Stimulated activated CD4-positive, alpha-beta T cell treated with anti-CD3 and anti-CD28 coated beads, Interleukin-2, amount 100 ng/mL, for 48 hours (primary cell): Measurements from ENCODE around the gene GIMAP1.

Source experiments
- DNase-seq, 2 donors: peaks; one replicate each; pipeline ENCODE4 v3.0.0-alpha.2; 2020

The GIMAP1 gene

GRCh38 chr7:150722431-150722931 is 6.1 kb downstream of the GIMAP1 start:
- DNase-seq: no peak

DNA sequence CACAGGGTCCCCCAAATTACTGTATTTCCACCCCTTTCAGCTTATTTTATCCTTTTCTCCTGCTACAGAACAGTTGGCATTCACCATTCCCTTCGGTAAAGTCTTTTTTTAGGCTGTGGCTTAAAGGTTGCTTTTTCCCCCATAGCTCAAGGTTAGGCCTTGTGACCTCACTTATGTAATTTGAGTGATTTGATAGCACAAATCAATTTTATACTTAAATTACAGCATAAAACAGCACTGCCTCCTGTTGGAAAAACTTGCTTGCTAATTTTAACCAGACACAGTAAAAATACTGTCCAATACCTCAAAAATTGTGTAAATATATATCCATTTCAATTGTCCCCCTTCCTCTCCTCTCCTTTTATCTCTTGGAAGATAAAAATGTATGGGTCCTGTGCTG is 7.1 kb downstream of the GIMAP1 start:
- no peak for DNase-seq

DNA sequence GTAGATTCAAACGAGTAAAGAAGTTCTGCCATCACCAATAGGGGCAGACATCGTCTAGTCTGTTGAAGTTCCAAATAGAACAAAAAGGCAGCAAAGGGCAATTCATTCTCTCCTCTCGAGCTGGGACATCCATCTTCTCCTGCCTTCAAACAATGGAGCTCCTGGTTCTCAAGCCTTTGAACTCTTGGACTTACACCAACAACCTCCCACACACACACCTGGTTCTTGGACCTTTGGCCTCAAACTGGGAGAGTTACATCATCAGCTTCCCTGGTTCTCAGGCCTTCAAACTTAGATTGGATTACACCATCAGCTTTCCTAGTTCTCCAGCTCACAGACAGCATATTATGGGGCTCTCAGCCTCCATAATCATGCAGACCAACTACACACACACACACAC is 11.0 kb downstream of the GIMAP1 start:
- DNase-seq: no peak

DNA sequence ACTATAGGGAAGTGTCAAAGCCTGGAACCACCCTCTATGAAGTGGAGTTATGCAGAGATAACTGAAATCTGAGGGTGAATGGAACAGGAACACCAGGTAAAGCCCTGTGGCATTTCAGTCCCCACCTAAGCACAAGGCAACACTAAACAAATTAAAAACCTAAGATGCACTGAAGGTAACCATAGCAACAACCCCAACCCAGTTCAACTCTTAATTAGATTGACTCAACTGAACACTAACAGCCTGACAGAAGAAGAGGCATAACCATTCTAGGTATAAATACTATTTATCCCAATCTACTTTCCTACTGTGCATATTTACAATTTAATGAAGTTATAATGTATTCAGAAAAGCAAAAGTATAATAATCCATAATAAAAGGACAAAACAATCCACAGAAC is 11.6 kb downstream of the GIMAP1 start:
- no peak for DNase-seq

DNA sequence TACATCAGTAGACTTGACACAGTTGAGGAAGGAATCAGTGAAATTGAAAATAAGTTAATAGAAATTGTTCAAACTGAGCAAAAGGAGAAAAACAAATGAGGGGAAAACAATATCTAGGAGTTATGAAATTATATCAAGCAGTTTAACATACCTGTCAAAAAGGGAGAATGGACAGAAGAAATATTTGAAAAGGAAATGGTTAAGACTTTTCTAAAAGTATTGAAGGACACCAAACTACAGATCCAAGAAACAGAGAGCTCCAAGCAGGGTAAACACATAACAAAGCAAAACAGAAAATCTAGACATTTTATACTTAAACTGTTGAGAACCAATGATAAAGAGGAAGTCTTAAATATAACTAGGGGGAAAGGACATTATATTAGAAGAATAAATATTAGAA is 12.2 kb downstream of the GIMAP1 start:
- no peak for DNase-seq

DNA sequence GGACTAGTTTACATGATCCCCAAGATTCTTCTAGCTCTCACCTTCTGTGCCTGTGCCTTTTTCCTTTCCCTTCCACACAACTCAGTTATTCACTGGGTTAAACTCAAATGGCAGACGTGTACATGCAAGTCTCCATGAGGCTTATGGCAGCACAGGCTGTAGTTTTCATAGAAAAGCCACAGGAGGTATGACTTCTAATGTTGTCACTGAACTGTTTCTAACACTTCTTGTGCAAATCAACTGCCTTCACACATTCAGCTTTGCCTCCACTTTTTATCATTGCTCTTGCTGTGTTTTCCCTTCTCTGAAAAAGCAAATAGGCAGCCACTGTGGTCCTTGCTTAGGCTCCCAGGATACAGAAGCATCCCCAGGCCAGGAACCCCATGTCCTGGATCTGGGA is 15.5 kb downstream of the GIMAP1 start:
- no peak for DNase-seq

- DNase-seq: no peak
These were observed 16.5 kb downstream of the GIMAP1 start for GRCh38 chr7:150732786-150733481.

- DNase-seq: no peak
These were observed 17.2 kb downstream of the GIMAP1 start for GRCh38 chr7:150733482-150734095.

DNA sequence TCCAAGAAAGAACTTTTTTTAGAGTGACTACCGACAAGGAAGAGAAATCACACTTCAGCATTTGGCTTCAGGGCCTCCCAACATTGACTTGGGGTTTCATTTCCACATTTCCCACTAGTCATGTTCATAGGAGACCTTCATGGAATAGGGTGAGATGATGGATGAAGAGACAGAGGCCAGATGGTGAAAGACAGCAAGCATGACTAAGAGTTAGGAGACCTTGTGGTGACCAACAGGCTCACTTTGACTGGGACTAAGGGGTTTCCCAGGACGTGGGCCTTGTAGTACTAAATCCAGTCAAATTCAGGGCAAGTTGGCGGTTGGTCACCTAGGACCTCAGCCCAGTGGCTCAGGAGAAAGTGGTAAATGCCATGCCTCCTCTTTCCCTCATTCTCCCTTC is 17.8 kb downstream of the GIMAP1 start:
- DNase-seq: no peak

- DNase-seq: no peak
These were observed 19.4 kb downstream of the GIMAP1 start for GRCh38 chr7:150735596-150736358.

DNA sequence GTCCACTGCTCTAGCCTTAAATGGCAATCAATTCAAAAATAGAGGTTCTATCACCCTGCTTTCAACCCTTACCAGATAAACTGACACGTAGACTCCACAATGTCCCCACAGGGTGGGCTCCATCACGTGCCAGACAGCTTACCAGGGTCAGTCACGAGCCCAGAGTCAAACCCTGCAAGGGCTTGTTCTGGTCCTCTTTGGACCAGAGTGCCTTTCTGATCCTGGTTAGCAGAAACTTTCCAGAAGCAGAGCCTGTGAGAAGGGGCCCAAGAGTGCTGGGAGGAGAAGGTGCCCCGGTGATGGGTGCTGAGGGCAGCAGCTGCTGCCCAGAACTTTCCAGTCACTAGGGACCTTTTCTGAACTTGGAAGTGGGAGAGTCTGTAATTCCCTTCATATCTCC is 20.5 kb downstream of the GIMAP1 start:
- DNase-seq: no peak

DNA sequence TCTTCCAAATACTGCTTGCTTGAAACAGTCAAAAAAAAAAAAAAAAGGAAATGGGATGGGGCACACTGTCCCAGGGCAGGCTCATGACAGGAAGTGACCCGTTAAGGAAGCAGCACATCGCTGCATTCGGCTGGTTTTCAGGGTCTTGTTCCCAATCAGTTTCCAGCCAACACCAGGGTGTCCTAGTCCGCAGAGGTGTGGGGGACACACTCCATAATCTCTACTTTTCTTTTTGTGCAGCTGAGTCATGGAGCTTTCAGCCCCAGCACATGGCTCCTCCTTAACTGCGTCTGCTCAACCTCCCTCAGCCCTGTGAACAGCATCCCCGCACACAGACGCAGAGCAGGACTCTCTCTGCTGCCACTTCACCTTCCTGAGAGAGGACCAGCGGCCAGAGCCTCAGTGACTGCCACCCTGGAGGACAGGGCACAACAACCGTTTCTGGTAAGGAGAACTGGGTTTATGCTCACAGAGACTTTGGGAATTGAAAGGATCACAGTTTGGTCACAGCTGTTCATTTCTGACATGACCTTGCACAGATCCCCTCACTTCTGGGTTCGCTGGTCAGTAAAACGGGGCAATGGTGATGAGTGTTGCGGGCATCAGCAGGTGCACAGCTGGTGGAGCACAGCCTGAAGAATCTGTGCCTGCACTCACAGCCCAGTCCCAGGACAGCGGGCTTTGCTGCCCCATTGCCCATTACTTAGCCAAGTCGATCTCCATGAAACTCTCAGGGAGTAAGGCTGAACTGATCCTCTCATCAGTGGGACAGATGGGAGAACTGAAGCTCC is 21.0 kb downstream of the GIMAP1 start, which contains the start of gene GIMAP5:
TSS of gene GIMAP5 (plus strand) at position 154 of the 791 bp plus-strand sequence. CDS start 3,467 bp downstream, outside the sequence.
- DNase-seq: no peak

- no peak for DNase-seq
These were observed 21.7 kb downstream of the GIMAP1 start for GRCh38 chr7:150738092-150738491.

DNA sequence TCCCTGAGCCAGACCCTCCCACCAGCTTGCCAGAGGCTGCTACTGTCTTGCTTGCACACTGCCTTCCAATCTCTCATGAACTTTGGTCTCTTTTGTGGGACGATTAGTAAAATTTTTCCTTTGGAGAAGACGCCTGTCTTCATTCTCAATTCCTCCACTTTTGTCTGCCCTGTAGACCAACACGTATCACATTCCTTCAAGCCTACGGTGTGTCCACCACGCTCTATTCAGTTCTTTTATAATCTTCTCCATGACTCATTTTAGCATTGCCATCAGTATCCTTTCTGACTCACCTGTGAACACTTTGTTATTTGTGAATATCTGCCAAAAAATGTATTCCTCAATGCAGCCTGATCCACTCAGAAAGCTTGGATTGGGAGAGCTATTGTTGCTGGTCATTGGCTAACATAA is 22.2 kb downstream of the GIMAP1 start:
- DNase-seq: no peak

DNA sequence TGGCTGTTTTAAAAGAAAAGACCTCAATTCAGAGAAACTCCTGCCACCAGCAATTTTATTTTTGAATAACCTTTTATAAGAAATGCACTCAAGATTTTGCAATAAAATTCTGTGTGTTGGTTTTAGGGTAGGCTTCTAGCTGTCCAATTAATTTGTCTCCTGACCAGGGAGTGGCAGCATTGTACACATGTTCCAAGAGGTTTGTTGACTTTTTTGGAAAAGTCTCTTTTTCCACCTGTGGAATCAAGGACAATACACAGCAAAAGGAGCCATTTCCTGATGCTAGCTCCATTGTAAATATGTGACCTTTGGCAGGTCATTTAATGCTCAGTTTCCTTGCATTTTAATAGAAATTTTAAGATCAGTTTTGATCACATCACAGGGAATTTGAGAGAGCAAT is 22.6 kb downstream of the GIMAP1 start:
- no peak for DNase-seq

- no peak for DNase-seq
These were observed 23.6 kb downstream of the GIMAP1 start for GRCh38 chr7:150740053-150740452.

DNA sequence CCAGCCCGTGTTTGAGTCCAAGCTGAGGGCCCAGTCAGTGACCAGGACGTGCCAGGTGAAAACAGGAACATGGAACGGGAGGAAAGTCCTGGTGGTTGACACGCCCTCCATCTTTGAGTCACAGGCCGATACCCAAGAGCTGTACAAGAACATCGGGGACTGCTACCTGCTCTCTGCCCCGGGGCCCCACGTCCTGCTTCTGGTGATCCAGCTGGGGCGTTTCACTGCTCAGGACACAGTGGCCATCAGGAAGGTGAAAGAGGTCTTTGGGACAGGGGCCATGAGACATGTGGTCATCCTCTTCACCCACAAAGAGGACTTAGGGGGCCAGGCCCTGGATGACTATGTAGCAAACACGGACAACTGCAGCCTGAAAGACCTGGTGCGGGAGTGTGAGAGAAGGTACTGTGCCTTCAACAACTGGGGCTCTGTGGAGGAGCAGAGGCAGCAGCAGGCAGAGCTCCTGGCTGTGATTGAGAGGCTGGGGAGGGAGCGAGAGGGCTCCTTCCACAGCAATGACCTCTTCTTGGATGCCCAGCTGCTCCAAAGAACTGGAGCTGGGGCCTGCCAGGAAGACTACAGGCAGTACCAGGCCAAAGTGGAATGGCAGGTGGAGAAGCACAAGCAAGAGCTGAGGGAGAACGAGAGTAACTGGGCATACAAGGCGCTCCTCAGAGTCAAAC is 26.0 kb downstream of the GIMAP1 start:
- DNase-seq: no peak

DNA sequence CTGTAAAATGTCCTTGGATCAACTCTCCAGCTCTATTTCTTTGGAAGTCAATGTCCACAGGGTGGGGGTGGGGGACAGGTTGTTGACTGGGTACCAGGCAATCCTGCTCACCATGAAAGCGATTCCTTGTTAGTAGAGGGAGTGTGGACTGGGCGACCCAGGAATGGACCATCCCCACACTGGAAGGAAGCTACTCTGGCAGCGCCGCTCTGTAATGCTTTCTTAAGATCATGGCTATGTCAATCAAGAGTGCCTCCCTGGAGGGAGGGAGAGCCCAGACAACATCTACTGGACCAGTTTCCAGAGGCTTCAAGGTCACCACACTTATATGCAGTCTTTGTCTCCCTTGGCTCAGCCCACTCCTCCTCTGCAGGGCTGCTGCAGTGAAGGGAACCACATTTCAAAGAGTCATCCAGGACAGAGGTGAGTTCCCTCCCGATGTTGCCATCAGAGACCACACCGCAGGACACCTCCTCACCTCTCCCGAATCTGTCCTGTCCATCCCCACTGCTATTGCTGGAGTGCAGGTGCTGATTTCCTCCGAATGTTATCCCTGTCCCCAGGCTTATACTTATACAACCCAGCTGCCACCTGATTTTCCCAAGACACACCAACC is 27.7 kb downstream of the GIMAP1 start:
- no peak for DNase-seq

GRCh38 chr7:150745086-150745485 is 28.7 kb downstream of the GIMAP1 start:
- no peak for DNase-seq

DNA sequence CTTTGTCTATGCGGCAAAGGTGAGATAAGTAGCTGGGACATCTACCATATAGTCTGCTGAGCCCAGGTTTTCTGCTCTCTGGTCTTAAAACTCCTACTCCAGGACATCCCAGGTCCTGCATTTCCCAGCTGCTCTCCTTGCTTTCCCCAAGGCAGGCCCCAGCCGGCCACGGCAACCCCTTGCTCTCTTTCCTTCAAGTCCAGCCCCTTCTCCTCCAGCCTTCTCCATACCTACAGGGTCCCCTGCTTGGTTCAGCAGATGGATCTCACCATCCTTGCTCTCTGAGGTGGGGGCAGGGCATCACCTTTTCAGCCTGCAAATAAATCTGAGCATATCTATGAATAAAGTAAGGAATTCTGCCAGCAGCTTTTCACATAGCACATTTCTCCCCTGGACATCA is 29.5 kb downstream of the GIMAP1 start:
- DNase-seq: no peak

GRCh38 chr7:150746921-150747320 is 30.5 kb downstream of the GIMAP1 start:
- DNase-seq: no peak

GRCh38 chr7:150748376-150748775 is 32.0 kb downstream of the GIMAP1 start:
- DNase-seq: no peak
